GM12873 (cell line): ENCODE data around the gene CYBA.

Source experiments
- CTCF ChIP-seq: IDR thresholded peaks from 2 replicates; pipeline ENCODE4 v1.5.1; 2012; ENCODE audit warnings: low read depth, mild to moderate bottlenecking, moderate library complexity, low read length, control low read depth; ENCODE audit not compliant: insufficient read depth; ENCODE audit errors: missing control alignments

The CYBA gene

GRCh38 chr16:88665570-88665969 is 14.7 kb upstream of the CYBA start:
- TF ChIP-seq CTCF, result no peak

DNA sequence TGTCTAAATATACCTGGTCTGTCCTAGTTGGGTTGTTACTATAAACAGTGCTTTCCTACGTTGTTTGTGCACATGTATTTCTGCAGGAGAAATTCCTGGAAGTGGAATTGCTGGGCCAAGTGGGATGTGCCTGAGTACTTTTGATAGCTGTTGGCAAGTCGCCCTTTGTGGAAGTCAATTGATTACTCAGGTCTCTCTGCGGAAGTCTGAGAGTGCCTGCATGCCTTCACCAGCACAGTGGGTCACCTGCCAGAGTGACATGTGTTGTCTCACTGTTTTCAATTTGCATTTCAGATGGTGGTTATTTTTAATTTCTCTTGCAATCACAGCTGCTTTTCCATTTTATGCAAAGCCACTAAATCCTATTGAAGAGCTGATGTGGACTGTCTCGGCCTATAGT is 14.3 kb upstream of the CYBA start:
- no peak for TF ChIP-seq CTCF

GRCh38 chr16:88662843-88663606 is 12.2 kb upstream of the CYBA start, which contains the start of gene MVD:
Gene MVD, minus strand, starts transcription at chr16:88663091. Its CDS starts 11 bp downstream, at chr16:88663080.
- TF ChIP-seq CTCF, result no peak

DNA sequence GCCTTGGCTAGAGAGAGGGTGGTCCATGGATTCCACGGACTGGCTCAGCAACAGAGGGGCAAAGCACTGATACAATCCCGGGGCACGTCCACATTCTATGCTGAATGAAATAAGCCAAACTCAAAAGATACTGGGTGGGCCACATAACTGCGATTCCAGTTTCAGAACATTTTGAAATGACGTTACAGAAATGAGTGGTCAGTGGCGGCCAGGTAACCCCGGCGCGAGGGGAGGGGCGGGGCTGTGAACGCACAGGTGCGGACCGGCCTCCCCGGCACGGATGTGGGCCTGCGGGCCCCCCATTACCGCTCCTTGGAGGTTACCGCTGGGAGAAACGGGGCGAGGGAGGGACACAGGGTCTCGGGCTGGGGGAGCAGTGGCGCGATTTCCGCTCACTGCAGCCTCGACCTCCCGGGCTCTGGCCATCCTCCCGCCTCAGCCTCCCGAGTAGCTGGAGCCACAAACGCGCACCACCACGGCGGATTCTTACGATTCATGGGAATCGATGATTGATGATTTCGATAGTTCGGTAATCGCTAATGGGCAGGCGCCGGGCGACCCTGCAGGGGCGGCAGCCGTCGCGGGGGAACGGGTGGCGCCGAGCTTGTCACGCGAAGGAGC is 11.5 kb upstream of the CYBA start:
- TF ChIP-seq CTCF, result no peak

DNA sequence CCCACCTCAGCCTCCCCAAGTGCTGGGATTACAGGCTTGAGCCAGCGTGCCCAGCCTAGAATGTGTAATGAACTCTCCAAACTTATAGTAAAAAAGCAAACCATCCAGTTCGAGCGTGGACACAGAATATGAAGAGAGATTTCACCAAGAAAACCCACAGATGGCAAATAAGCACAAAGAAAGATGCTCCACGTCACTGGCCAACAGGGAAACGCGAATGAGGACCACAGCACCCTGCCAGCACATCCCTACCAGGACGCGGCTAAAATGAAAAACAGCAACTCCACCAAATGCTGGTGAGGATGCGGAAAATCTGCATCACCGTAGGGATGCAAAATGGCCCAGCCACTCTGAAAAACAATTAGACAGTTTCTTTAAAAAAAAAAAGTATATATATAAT is 10.6 kb upstream of the CYBA start:
- TF ChIP-seq CTCF, result no peak

GRCh38 chr16:88659160-88659559 is 8.3 kb upstream of the CYBA start:
- TF ChIP-seq CTCF, result no peak

DNA sequence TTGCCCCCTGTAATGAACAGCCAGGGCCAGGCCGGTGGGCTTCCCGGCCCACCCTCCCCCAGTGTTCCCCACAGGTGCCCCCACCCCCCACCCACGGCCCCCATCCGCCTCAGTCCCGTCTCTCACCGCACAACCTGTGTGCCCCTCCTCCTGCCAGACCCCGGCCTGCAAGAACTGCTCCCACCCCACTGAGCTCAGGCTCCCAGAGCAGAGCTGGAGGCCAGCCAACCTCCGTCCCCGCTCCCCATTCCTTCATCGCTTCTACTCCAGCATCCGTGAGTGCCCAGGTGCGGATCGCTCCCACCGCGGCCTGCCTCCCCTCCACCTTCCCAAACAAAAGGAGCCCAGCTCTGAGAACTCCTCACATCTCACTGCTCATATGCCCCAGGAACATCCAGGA is 7.9 kb upstream of the CYBA start:
- TF ChIP-seq CTCF, result no peak
